C4-2B (cell line): ENCODE data around the gene F13A1.

ENCODE experiments used
- CTCF ChIP-seq: fragments of 450-650 bp; conservative IDR thresholded peaks from 2 replicates; pipeline ENCODE4 v1.5.1; 2017; ENCODE audit warnings: mild to moderate bottlenecking
- ZFX ChIP-seq: fragments of 450-650 bp; IDR thresholded peaks from 2 replicates; pipeline ENCODE4 v1.6.1; 2017

DNA sequence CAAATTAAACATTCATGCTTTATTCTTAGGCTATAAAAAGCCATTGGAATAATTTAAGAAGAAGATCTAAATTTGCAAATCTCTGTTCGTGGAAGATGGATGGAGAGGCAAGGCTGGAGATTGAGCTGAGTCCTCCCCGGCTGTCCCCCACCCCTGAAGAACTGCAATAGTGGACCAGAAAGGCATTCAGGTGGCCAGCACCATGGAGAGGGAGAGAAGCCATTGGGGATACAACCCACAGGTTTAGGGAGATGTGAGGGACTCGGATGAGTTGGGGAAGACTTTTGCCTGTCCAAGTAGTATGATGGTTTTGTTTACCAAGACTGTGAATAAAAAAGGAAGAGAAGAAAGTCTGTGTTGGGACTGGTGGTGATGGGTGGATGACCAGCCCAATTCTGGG, 120.8 kb downstream of the F13A1 start:
- TF ChIP-seq CTCF (no peak), ZFX (no peak)
